ENCODE results near the gene RXFP4. TPM values are rescaled to one million over a fixed set of nuclear protein-coding genes. Genes with fewer than 3 reads are reported as not detected.
"Not testable (repeated sequence)": the region's sequence is repeated elsewhere in the genome, so short reads cannot be mapped to it uniquely, and the experiment has no call there.

Gene RXFP4
- total RNA-seq, 1 donor from 2014 or later, result not detected

DNA sequence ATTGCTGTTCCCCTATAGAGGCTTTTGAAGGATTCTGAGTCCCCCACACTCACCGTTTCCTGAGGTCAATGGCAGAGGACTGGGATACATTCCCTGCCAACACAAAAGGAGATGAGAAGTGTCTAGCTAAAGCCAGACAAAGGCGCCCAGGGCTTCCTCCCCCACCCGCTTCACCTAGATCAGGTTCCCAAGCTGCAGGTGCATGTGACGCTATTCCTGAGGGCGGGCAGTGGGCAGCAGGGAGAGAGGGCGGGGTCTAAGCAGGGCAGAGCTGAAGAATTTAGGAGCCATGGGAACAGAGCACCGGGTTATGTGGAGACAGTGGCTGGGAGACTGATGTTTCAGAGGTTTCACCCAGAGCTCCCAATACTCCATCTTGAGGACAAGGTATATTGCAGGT is 42.9 kb downstream of the RXFP4 start:
- TF ChIP-seq, protein P1, sequence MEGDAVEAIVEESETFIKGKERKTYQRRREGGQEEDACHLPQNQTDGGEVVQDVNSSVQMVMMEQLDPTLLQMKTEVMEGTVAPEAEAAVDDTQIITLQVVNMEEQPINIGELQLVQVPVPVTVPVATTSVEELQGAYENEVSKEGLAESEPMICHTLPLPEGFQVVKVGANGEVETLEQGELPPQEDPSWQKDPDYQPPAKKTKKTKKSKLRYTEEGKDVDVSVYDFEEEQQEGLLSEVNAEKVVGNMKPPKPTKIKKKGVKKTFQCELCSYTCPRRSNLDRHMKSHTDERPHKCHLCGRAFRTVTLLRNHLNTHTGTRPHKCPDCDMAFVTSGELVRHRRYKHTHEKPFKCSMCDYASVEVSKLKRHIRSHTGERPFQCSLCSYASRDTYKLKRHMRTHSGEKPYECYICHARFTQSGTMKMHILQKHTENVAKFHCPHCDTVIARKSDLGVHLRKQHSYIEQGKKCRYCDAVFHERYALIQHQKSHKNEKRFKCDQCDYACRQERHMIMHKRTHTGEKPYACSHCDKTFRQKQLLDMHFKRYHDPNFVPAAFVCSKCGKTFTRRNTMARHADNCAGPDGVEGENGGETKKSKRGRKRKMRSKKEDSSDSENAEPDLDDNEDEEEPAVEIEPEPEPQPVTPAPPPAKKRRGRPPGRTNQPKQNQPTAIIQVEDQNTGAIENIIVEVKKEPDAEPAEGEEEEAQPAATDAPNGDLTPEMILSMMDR (IDR thresholded peaks at IDR 0.05; ENCODE audit: partially characterized antibody, unreplicated experiment), result no peak
- Mint-ChIP-seq H3K36me3 (ENCODE audit: unreplicated experiment) (no peaks in the 10 kb centered on the region), H3K9me3 (ENCODE audit: unreplicated experiment) (peaks cover under 1% of the 10 kb centered on the region), H3K4me3 (ENCODE audit: unreplicated experiment) (no peak overlapping the region), H3K27ac (ENCODE audit: unreplicated experiment) (peak overlapping the region; percentile 89), H3K4me1 (ENCODE audit: low read depth, unreplicated experiment) (peaks cover 11% of the 10 kb centered on the region), H3K27me3 (ENCODE audit: unreplicated experiment) (peaks cover 8% of the 10 kb centered on the region)
- DNase-seq, result no peak

DNA sequence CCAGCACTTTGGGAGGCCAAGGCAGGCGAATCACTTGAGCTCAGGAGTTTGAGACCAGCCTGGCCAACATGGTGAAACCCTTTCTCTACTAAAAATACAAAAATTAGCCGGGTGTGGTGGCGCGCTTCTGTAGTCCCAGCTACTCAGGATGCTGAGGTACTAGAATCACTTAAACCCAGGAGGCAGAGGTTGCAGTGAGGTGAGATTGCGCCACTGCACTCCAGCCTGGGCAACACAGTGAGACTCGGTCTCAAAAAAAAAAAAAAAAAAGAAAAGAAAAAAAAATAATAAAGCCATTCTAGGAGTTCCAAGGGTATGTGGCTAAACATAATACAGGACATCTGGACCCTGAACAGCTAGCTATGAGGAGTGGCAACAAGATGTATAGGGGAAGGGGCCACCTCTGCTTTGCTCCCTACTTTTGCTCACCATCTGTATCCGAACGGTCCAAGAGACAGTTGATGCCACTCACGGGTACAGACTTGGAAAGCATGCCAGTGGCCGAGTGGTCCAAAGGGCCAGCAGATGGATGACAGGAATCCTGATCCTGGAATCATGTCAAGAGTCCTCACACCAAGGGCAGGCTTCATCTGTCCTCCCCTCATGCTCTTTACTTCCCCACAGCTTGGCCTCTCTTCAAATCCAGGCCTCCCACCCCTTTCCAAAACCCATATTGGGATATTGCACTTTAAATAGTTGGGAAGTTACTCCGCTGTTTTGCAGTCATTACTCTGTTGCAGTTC is 43.6 kb downstream of the RXFP4 start:
- H3K4me3 Mint-ChIP-seq (ENCODE audit: unreplicated experiment); H3K27me3 Mint-ChIP-seq (ENCODE audit: unreplicated experiment); H3K27ac Mint-ChIP-seq (ENCODE audit: unreplicated experiment); H3K9me3 Mint-ChIP-seq (ENCODE audit: unreplicated experiment); DNase-seq; H3K36me3 Mint-ChIP-seq (ENCODE audit: unreplicated experiment): not testable (repeated sequence)
- peaks cover 11% of the 10 kb centered on the region for H3K4me1 Mint-ChIP-seq (ENCODE audit: low read depth, unreplicated experiment)

DNA sequence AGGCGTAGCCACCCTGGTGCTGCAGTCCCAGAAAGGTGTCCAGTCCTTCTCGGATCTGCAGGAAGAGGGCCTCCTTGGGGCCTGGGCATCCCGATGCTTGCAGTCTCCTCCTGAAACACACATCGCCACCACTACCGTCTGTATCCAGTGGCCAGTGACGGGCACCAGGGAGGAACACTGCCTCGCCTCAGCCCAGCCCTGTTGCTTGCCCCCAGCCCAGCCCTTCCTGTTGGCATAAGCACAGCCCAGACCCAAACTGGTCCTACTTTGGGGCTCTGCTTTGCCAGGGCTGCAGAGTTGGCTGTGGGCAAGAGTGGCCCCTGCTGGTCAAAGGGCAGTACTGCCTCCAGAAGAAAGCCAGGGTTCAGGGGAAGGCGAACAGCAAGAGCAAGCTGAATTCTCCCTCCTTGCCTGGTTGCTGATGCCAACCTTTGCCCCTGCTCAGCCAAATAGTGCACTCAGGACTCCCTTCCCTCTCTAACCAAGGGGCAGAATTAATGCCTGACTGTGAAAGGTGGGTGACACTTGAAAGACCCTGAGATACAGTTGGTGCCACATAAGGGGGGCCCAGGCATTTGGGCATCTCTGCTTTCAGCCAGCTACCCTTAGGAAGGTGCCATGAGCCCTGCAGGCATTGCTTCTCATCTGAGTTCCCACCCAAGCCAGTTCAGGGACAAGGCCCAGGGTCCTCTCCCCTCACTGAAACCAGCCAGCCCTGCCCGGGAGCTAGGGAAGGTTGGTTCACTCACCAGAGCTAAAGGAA is 48.0 kb downstream of the RXFP4 start:
- Mint-ChIP-seq H3K9me3 (ENCODE audit: unreplicated experiment) (peaks cover 4% of the 10 kb centered on the region), H3K36me3 (ENCODE audit: unreplicated experiment) (no peaks in the 10 kb centered on the region), H3K4me3 (ENCODE audit: unreplicated experiment) (no peak overlapping the region), H3K27ac (ENCODE audit: unreplicated experiment) (no peak overlapping the region), H3K4me1 (ENCODE audit: low read depth, unreplicated experiment) (peaks cover 3% of the 10 kb centered on the region), H3K27me3 (ENCODE audit: unreplicated experiment) (peaks cover 7% of the 10 kb centered on the region)
- TF ChIP-seq, protein P1 (IDR thresholded peaks at IDR 0.05; ENCODE audit: partially characterized antibody, unreplicated experiment), result peak; percentile 95
- DNase-seq, result peak; percentile 82

DNA sequence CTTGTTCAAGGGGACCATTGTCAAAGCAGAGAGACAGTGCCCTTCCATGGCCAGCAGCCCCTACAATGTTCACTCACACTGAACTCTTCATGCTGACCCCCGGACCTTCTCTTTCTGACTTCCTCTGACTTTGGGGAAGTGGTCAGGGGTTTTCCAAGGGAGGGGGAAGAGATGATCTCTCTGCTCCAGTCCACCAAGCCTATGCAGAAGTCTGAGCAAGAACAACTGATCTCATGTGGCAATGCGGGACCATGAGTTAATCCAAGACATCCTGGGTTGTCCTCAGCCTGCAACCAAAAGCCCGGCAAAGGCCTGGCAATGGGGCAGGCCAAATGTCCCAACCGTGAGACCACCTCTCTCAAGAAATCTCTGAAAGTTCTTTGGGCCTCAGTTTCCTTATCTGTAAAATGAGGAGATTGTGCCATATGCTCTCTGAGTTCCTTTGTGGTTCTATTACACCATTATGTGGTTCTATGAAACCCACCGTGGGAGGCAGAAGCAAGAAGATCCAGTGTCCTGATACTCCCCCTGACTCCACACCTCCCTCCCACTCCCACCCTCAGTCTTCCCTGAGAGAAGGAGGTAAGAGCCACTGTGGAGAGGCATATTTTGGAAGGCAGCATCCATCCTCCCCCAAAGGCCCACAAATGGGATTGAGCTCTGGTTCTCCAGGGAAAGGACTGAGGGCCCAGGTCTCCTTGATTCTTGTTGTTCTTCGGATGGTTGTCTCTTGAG is 48.7 kb downstream of the RXFP4 start:
- peaks cover 4% of the 10 kb centered on the region for H3K9me3 Mint-ChIP-seq (ENCODE audit: unreplicated experiment)
- H3K4me3 Mint-ChIP-seq (ENCODE audit: unreplicated experiment), result no peak overlapping the region
- H3K36me3 Mint-ChIP-seq (ENCODE audit: unreplicated experiment), result no peaks in the 10 kb centered on the region
- no peak overlapping the region for H3K27ac Mint-ChIP-seq (ENCODE audit: unreplicated experiment)
- DNase-seq, result no peak
- peaks cover 9% of the 10 kb centered on the region for H3K27me3 Mint-ChIP-seq (ENCODE audit: unreplicated experiment)
- TF ChIP-seq, protein P1 (IDR thresholded peaks at IDR 0.05; ENCODE audit: partially characterized antibody, unreplicated experiment), result no peak
- peaks cover 3% of the 10 kb centered on the region for H3K4me1 Mint-ChIP-seq (ENCODE audit: low read depth, unreplicated experiment)

Small RNAs within 50 kb of the gene (microRNA-seq; reads per million reads assigned to microRNA genes)
- 1.1 reads per million for gene MIR6738 (ENCODE audit: unreplicated experiment)

Other genes starting within 250 kb of the RXFP4 start
- gene GON4L, start 84.4 kb upstream of the RXFP4 start, total RNA-seq (ENCODE audit: unreplicated experiment), result 82.8 TPM
- 419 TPM for gene SYT11, start 82.1 kb upstream of the RXFP4 start, total RNA-seq (ENCODE audit: unreplicated experiment)
- gene RIT1, start 30.3 kb upstream of the RXFP4 start, total RNA-seq (ENCODE audit: unreplicated experiment), result 35.9 TPM
- gene KHDC4, start 7.2 kb upstream of the RXFP4 start, total RNA-seq (ENCODE audit: unreplicated experiment), result 51.8 TPM
- 222 TPM for gene ARHGEF2, start 36.9 kb downstream of the RXFP4 start, total RNA-seq (ENCODE audit: unreplicated experiment)
- 199 TPM for gene SSR2, start 79.3 kb downstream of the RXFP4 start, total RNA-seq (ENCODE audit: unreplicated experiment)
- 52.4 TPM for gene UBQLN4, start 112.2 kb downstream of the RXFP4 start, total RNA-seq (ENCODE audit: unreplicated experiment)
- gene LAMTOR2, start 113.1 kb downstream of the RXFP4 start, total RNA-seq (ENCODE audit: unreplicated experiment), result 47.0 TPM
- not detected for gene RAB25, start 119.5 kb downstream of the RXFP4 start, total RNA-seq (ENCODE audit: unreplicated experiment)
- gene MEX3A, start 140.8 kb downstream of the RXFP4 start, total RNA-seq (ENCODE audit: unreplicated experiment), result 114 TPM
- 47.7 TPM for gene LMNA, start 173.1 kb downstream of the RXFP4 start, total RNA-seq (ENCODE audit: unreplicated experiment)
- gene SEMA4A, start 211.9 kb downstream of the RXFP4 start, total RNA-seq (ENCODE audit: unreplicated experiment), result 4.0 TPM